Panc1 (cell line): ENCODE results near the gene WFDC5. TPM values are rescaled to one million over a fixed set of nuclear protein-coding genes. Genes with fewer than 3 reads are reported as not detected.

Source experiments
- ATAC-seq: fragments of 200-7000 bp; cut with Tn5 transposase; 2 replicates; pipeline ENCODE4 v1.9.1; 2020; ENCODE audit warnings: mild to moderate bottlenecking, moderate library complexity
- BruUV-seq: library from RNA; stranded (reverse); fragments of 400-500 nt; replicated peaks from 2 replicates; lab custom pipeline; 2021; lab: Mats Ljungman, UMichigan
- CTCF ChIA-PET: fragments of 300-600 bp; sonication (Branson Sonifier 250); formaldehyde crosslinking; loops from one replicate; lab custom pipeline; 2022; ENCODE audit warnings: antibody characterized with exemption; lab: Charles Lee
- POLR2A ChIA-PET: fragments of 300-600 bp; sonication (Branson Sonifier 250); formaldehyde crosslinking; loops from one replicate; lab custom pipeline; 2022; ENCODE audit warnings: antibody characterized with exemption; lab: Charles Lee
- DNase-seq: peaks from one replicate; pipeline ENCODE4 v3.0.0-alpha.2; 2010; ENCODE audit warnings: low read depth, low spot score
- H3K27ac ChIP-seq: 2 replicates; pipeline ENCODE4 v1.5.1; 2011; ENCODE audit warnings: mild to moderate bottlenecking, low read length, inconsistent platforms
- H3K27me3 ChIP-seq: fragments of 200-500 bp; sonication (Bioruptor generic); 2 replicates; pipeline ENCODE4 v1.6.0; 2014; ENCODE audit warnings: low read length, inconsistent platforms; ENCODE audit not compliant: control insufficient read depth, insufficient read depth
- H3K36me3 ChIP-seq: fragments of 200-500 bp; sonication (Bioruptor generic); 2 replicates; pipeline ENCODE4 v1.5.1; 2014; ENCODE audit warnings: inconsistent platforms, mild to moderate bottlenecking, low read length, moderate library complexity; ENCODE audit not compliant: control insufficient read depth, insufficient read depth
- H3K4me1 ChIP-seq: 2 replicates; pipeline ENCODE4 v1.5.1; 2011; ENCODE audit warnings: inconsistent platforms, mild to moderate bottlenecking, low read length, moderate library complexity; ENCODE audit not compliant: control insufficient read depth, insufficient read depth
- H3K4me3 ChIP-seq, 2 experiments: 2 replicates each; pipeline ENCODE4 v1.5.1; 2011 to 2012; ENCODE audit warnings: low read depth in 2 of 2, low read length in 2 of 2, mild to moderate bottlenecking in 2 of 2, inconsistent platforms in 1 of 2, moderate library complexity in 1 of 2
- H3K9me3 ChIP-seq: fragments of 200-500 bp; sonication (Bioruptor generic); 2 replicates; pipeline ENCODE4 v1.5.1; 2014; ENCODE audit warnings: low read depth, mild to moderate bottlenecking, inconsistent platforms, low read length, moderate library complexity; ENCODE audit not compliant: control insufficient read depth, insufficient read depth
- CTCF ChIP-seq: fragments of 450-650 bp; IDR thresholded peaks from 2 replicates; pipeline ENCODE4 v1.5.1; 2017; ENCODE audit warnings: mild to moderate bottlenecking
- POLR2AphosphoS5 ChIP-seq: IDR thresholded peaks from 2 replicates; pipeline ENCODE4 v1.6.1; 2012; ENCODE audit warnings: mild to moderate bottlenecking, low read depth, low read length, moderate library complexity
- REST ChIP-seq, 2 experiments: IDR thresholded peaks; 2 replicates each; pipeline ENCODE4 v1.6.1; 2011 to 2012; ENCODE audit warnings: low read depth in 2 of 2, control low read depth in 1 of 2, low read length in 1 of 2, mild to moderate bottlenecking in 1 of 2, moderate library complexity in 1 of 2; ENCODE audit not compliant: insufficient read depth in 1 of 2
- SIN3A ChIP-seq: IDR thresholded peaks from 2 replicates; pipeline ENCODE4 v1.6.1; 2012; ENCODE audit warnings: low read depth, mild to moderate bottlenecking, low read length, moderate library complexity, borderline replicate concordance; ENCODE audit not compliant: insufficient read depth
- TCF7L2 ChIP-seq: IDR thresholded peaks from 2 replicates; pipeline ENCODE4 v1.6.1; 2011; ENCODE audit warnings: mild to moderate bottlenecking, low read depth, low read length, inconsistent platforms
- in situ Hi-C: cut with HindIII; loops from 2 replicates; pipeline ENCODE4 v1.10.0; 2016; ENCODE audit warnings: low sequenced_read_pairs, low pct_unique_long_range_greater_than_20kb
- intact Hi-C: fragments of 100-400 bp; cut with micrococcal nuclease; formaldehyde crosslinking; loops from one replicate; pipeline ENCODE4 v1.10.0; 2022; ENCODE audit not compliant: unreplicated experiment
- total RNA-seq: library from RNA; stranded (reverse); gene quantifications from one replicate; pipeline ENCODE4 v1.2.1, GENCODE V29; 2021; ENCODE audit not compliant: unreplicated experiment

The WFDC5 gene
- total RNA-seq, 1 experiment from 2014 or later: not detected

- no peaks in the 10 kb centered on the region for H3K36me3 ChIP-seq
- in situ Hi-C loops (no loop called here), intact Hi-C loops (no loop called here)
- H3K4me3 ChIP-seq: no peak overlapping the region
- BruUV-seq: no TSS peak
- H3K4me1 ChIP-seq: no peaks in the 10 kb centered on the region
- ChIA-PET CTCF (interaction anchor here (0.5 to 1.1 kb wide), 2 partner anchors 8 to 75 kb away, joined by 3 to 11 read pairs; no protein-coding TSS in a partner anchor), POLR2A (no interaction called here)
- no peaks in the 10 kb centered on the region for H3K27me3 ChIP-seq
- no peak overlapping the region for H3K27ac ChIP-seq
- no peaks in the 10 kb centered on the region for H3K9me3 ChIP-seq
- DNase-seq: no peak
- ATAC-seq: no peak
- TF ChIP-seq REST (IDR thresholded peaks at IDR 0.05; ENCODE audit: insufficient read depth in 1 of 2, low read depth in 2 of 2, low read length in 1 of 2) (no peak), CTCF (no peak), SIN3A (no peak), POLR2AphosphoS5 (no peak), TCF7L2 (no peak)
Measured at GRCh38 chr20:45087097-45087790, 27.7 kb downstream of the WFDC5 start.

GRCh38 chr20:45085867-45086266, 29.1 kb downstream of the WFDC5 start:
- BruUV-seq: no TSS peak
- TF ChIP-seq SIN3A (no peak), CTCF (no peak; the same call in 1 of the 2 replicates), POLR2AphosphoS5 (no peak), TCF7L2 (no peak), REST (IDR thresholded peaks at IDR 0.05; ENCODE audit: insufficient read depth in 1 of 2, low read depth in 2 of 2, low read length in 1 of 2) (no peak)
- Histone ChIP-seq H3K36me3 (no peaks in the 10 kb centered on the region), H3K4me3 (no peak overlapping the region), H3K9me3 (no peaks in the 10 kb centered on the region), H3K27ac (no peak overlapping the region), H3K27me3 (no peaks in the 10 kb centered on the region), H3K4me1 (no peaks in the 10 kb centered on the region)
- DNase-seq (no peak), ATAC-seq (no peak)
- ChIA-PET CTCF (interaction anchor here (1.1 kb wide), 1 partner anchor 10 kb away, joined by 3 read pairs; no protein-coding TSS in a partner anchor), POLR2A (no interaction called here)
- in situ Hi-C loops (no loop called here), intact Hi-C loops (no loop called here)
